HepG2 (cell line): Measurements from ENCODE around the gene SLC6A16. TPM values are rescaled to one million over a fixed set of nuclear protein-coding genes. Genes with fewer than 3 reads are reported as not detected.

Experiments
- ATAC-seq: fragments of 200-7000 bp; cut with Tn5 transposase; 3 replicates; pipeline ENCODE4 v1.9.1; 2020; ENCODE audit warnings: mild to moderate bottlenecking, moderate library complexity
- BruUV-seq: library from RNA; stranded (reverse); fragments of 400-500 nt; replicated peaks from 2 replicates; lab custom pipeline; 2021; lab: Mats Ljungman, UMichigan
- CTCF ChIA-PET: fragments of 300-600 bp; formaldehyde crosslinking; extraction: SDS; loops from one replicate; lab custom pipeline; 2021; ENCODE audit warnings: low total read pairs, inconsistent platforms, low intra/inter-chr PET ratio; lab: Yijun Ruan, JAX
- POLR2A ChIA-PET: fragments of 350-600 bp; sonication (Branson Sonifier 250); formaldehyde crosslinking; loops from one replicate; lab custom pipeline; 2020; ENCODE audit warnings: antibody characterized with exemption, inconsistent platforms; lab: Yijun Ruan, JAX
- DNase-seq: peaks from one replicate; pipeline ENCODE4 v3.0.0-alpha.2; 2015; ENCODE audit warnings: low spot score
- FAIRE-seq: peaks from 3 replicates; lab custom pipeline; 2011; peaks lifted over from hg19 to GRCh38; lab: Jason Lieb, UNC
- H2AFZ ChIP-seq: one replicate; pipeline ENCODE4 v1.6.1; 2011; ENCODE audit warnings: low read length, inconsistent platforms
- H3K27ac ChIP-seq: fragments of 300-600 bp; 3 replicates; pipeline ENCODE4 v1.8.0; 2011; ENCODE audit warnings: mixed run types, mild to moderate bottlenecking, mixed read lengths, low read length, inconsistent platforms; ENCODE audit not compliant: insufficient read depth; ENCODE audit errors: extremely low read length
- H3K27me3 ChIP-seq, 2 experiments: fragments of 200-600 bp in 1 of 2; 2 replicates in 1 of 2; 3 replicates in 1 of 2; pipeline versions ENCODE4 v1.6.0 to v1.8.0; 2011; ENCODE audit warnings: low read length in 2 of 2, mild to moderate bottlenecking in 2 of 2, moderate library complexity in 2 of 2, inconsistent platforms in 1 of 2; ENCODE audit not compliant: insufficient read depth in 2 of 2, control insufficient read depth in 1 of 2
- H3K36me3 ChIP-seq, 2 experiments: fragments of 200-600 bp in 1 of 2; replicated peaks in 1 of 2; 2 replicates in 1 of 2; 3 replicates in 1 of 2; pipeline versions ENCODE4 v1.5.1 to v1.8.0; 2011; ENCODE audit warnings: low read length in 2 of 2, inconsistent platforms in 1 of 2; ENCODE audit not compliant: insufficient read depth in 2 of 2, control insufficient read depth in 1 of 2
- H3K4me1 ChIP-seq: 2 replicates; pipeline ENCODE4 v1.5.1; 2012; ENCODE audit warnings: low read length, inconsistent platforms; ENCODE audit not compliant: insufficient read depth
- H3K4me2 ChIP-seq: 2 replicates; pipeline ENCODE4 v1.6.0; 2011; ENCODE audit warnings: low read depth, low read length, inconsistent platforms
- H3K4me3 ChIP-seq, 3 experiments: fragments of 200-600 bp in 1 of 3; sonication (generic), shearing (Covaris generic) in 1 of 3; replicated peaks in 1 of 3; 2 replicates each; pipeline ENCODE4 v1.5.1; 2011 to 2016; ENCODE audit warnings: low read length in 3 of 3, inconsistent platforms in 2 of 3, low read depth in 2 of 3, mild to moderate bottlenecking in 2 of 3, control low read depth in 1 of 3, mixed read lengths in 1 of 3; ENCODE audit not compliant: insufficient read depth in 1 of 3
- H3K79me2 ChIP-seq: one replicate; pipeline ENCODE4 v1.6.1; 2011; ENCODE audit warnings: low read length, inconsistent platforms; ENCODE audit not compliant: insufficient read depth
- H3K9ac ChIP-seq: 2 replicates; pipeline ENCODE4 v1.6.0; 2011; ENCODE audit warnings: mild to moderate bottlenecking, low read depth, low read length, inconsistent platforms; ENCODE audit not compliant: insufficient read depth
- H3K9me3 ChIP-seq: 2 replicates; pipeline ENCODE4 v1.5.1; 2012; ENCODE audit warnings: mild to moderate bottlenecking, low read length
- H4K20me1 ChIP-seq: 2 replicates; pipeline ENCODE4 v1.6.0; 2011; ENCODE audit warnings: inconsistent platforms, mild to moderate bottlenecking, low read length, moderate library complexity; ENCODE audit not compliant: insufficient read depth
- BRD4 ChIP-seq: sonication (generic); formaldehyde crosslinking; IDR thresholded peaks from 2 replicates; pipeline ENCODE4 v1.4.0; 2020; ENCODE audit warnings: missing genetic modification reagents
- ELF3 ChIP-seq: IDR thresholded peaks from 2 replicates; pipeline ENCODE4 v1.6.1; 2016; ENCODE audit warnings: missing genetic modification reagents, missing compliant biosample characterization
- MAFF ChIP-seq: IDR thresholded peaks from 2 replicates; pipeline ENCODE4 v1.6.1; 2011; ENCODE audit warnings: low read depth, low read length, improper control_type of control experiment
- NCOR1 ChIP-seq: fragments of 200-600 bp; sonication (generic); IDR thresholded peaks from 2 replicates; pipeline ENCODE4 v1.7.0; 2017; ENCODE audit warnings: antibody characterized with exemption, low read length, borderline replicate concordance
- SALL2 ChIP-seq: sonication (generic); formaldehyde crosslinking; IDR thresholded peaks from 2 replicates; pipeline ENCODE4 v1.8.1; 2023; ENCODE audit warnings: mild to moderate bottlenecking, missing genetic modification reagents, inconsistent platforms
- SIN3B ChIP-seq: fragments of 150-350 bp; IDR thresholded peaks from 2 replicates; pipeline ENCODE4 v1.6.1; 2014; ENCODE audit warnings: low read length
- SOX5 ChIP-seq: IDR thresholded peaks from 2 replicates; pipeline ENCODE4 v1.6.1; 2016; ENCODE audit warnings: borderline replicate concordance
- THAP11 ChIP-seq: IDR thresholded peaks from 2 replicates; pipeline ENCODE4 v1.6.1; 2016; ENCODE audit warnings: missing biosample characterization, missing genetic modification reagents
- TOPORS ChIP-seq: sonication (generic); formaldehyde crosslinking; IDR thresholded peaks from 2 replicates; pipeline ENCODE4 v1.8.0; 2023; ENCODE audit warnings: mild to moderate bottlenecking, missing genetic modification reagents
- TRIM24 ChIP-seq: sonication (generic); formaldehyde crosslinking; IDR thresholded peaks from 2 replicates; pipeline ENCODE4 v1.8.0; 2022; ENCODE audit warnings: mild to moderate bottlenecking, missing genetic modification reagents
- TSC22D2 ChIP-seq: sonication (generic); formaldehyde crosslinking; IDR thresholded peaks from 2 replicates; pipeline ENCODE4 v1.5.1; 2020; ENCODE audit warnings: missing genetic modification reagents, mild to moderate bottlenecking, borderline replicate concordance
- ZC3H13 ChIP-seq: sonication (generic); formaldehyde crosslinking; IDR thresholded peaks from 2 replicates; pipeline ENCODE4 v1.8.1; 2023; ENCODE audit warnings: mild to moderate bottlenecking, missing genetic modification reagents, moderate library complexity
- ZNF136 ChIP-seq: sonication (generic); formaldehyde crosslinking; IDR thresholded peaks from 2 replicates; pipeline ENCODE4 v1.8.1; 2022; ENCODE audit warnings: low read depth, mild to moderate bottlenecking, moderate library complexity, missing genetic modification reagents
- ZNF577 ChIP-seq: sonication (generic); formaldehyde crosslinking; IDR thresholded peaks from 2 replicates; pipeline ENCODE4 v1.4.0; 2020; ENCODE audit warnings: mild to moderate bottlenecking, low read depth, missing genetic modification reagents, borderline replicate concordance
- ZNF660 ChIP-seq: sonication (generic); formaldehyde crosslinking; IDR thresholded peaks from 2 replicates; pipeline ENCODE4 v1.5.1; 2020; ENCODE audit warnings: mild to moderate bottlenecking, low read depth, missing genetic modification reagents, borderline replicate concordance
- ZNF747 ChIP-seq: sonication (generic); formaldehyde crosslinking; IDR thresholded peaks from 2 replicates; pipeline ENCODE4 v1.8.1; 2023; ENCODE audit warnings: missing genetic modification reagents, mild to moderate bottlenecking, borderline replicate concordance
- ZNF775 ChIP-seq: sonication (generic); formaldehyde crosslinking; IDR thresholded peaks from 2 replicates; pipeline ENCODE4 v1.4.0; 2020; ENCODE audit warnings: missing genetic modification reagents, mild to moderate bottlenecking, moderate library complexity, borderline replicate concordance
- ZNF816 ChIP-seq: sonication (generic); formaldehyde crosslinking; IDR thresholded peaks from 2 replicates; pipeline ENCODE4 v1.8.0; 2022; ENCODE audit warnings: missing genetic modification reagents, mild to moderate bottlenecking, borderline replicate concordance
- WGBS: methylation state at CpG from one replicate; pipeline ENCODE4 v1.1.6; 2017; ENCODE audit warnings: low lambda C conversion rate; 5-methylcytosine and 5-hydroxymethylcytosine counted together
- in situ Hi-C: cut with HindIII; loops from 2 replicates; pipeline ENCODE4 v1.10.0; 2017; ENCODE audit warnings: low pct_unique_long_range_greater_than_20kb; ENCODE audit not compliant: extremely low pct_ligation_motif_present
- intact Hi-C: fragments of 100-400 bp; cut with micrococcal nuclease; formaldehyde crosslinking; loops from one replicate; pipeline ENCODE4 v1.10.0; 2022; ENCODE audit not compliant: unreplicated experiment
- polyA plus RNA-seq, 8 experiments: library from polyadenylated mRNA; depleted of rRNA in 3 of 8; stranded (reverse) in 7 of 8; unstranded in 1 of 8; fragments of >200 nt; fragmentation: Illumina TruSeq in 4 of 8; extraction: Trizol in 4 of 8; gene quantifications; 2 replicates each; pipeline versions ENCODE4 v1.2.1 to v1.2.3, GENCODE V29; 2011 to 2016; ENCODE audit warnings: low read depth in 4 of 8, missing spikeins in 1 of 8, mixed read lengths in 1 of 8; ENCODE audit not compliant: insufficient read depth in 1 of 8
- total RNA-seq, 5 experiments: library from RNA; depleted of rRNA; stranded (reverse); fragments of >200 nt; fragmentation: Illumina TruSeq; extraction: Trizol; gene quantifications; 2 replicates each; pipeline ENCODE4 v1.2.3, GENCODE V29; 2016; ENCODE audit warnings: low read depth in 1 of 5
- TF ChIP-seq, protein P1 (sequence below): sonication (generic); formaldehyde crosslinking; IDR thresholded peaks from 2 replicates; pipeline ENCODE4 v1.8.0; 2022; ENCODE audit warnings: mild to moderate bottlenecking, missing genetic modification reagents, moderate library complexity
- TF ChIP-seq, protein P2 (sequence below): sonication (generic); formaldehyde crosslinking; IDR thresholded peaks from 2 replicates; pipeline ENCODE4 v1.8.0; 2022; ENCODE audit warnings: low read depth, missing genetic modification reagents

The SLC6A16 gene
- total and polyA plus RNA-seq, 2 of the 13 experiments (the other 11 are each of a cell fraction or from before 2014, with no cell fraction given) = 0.07 to 0.18 TPM

DNA sequence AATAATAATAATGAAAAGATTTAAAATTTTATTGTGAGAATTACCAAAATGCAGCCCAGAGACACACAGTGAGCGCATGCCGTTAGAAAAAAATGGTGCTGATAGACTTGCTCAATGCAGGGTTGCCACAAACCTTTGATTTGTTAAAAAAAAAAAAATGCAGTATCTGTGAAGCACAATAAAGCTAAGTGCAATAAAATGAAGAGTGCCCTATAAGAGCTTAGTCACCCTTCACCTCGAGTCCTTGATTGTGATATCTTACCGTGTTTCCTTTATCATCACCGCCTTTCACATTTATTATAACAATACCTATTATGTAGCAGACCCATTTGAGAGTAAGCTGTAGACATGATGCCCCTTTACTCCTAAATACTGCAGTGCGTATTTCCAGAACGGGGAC, 83.2 kb downstream of the SLC6A16 start:
- intact Hi-C loops (no loop called here), in situ Hi-C loops (no loop called here)
- Histone ChIP-seq H3K4me1 (no peaks in the 10 kb centered on the region), H2AFZ (no peak overlapping the region), H3K27ac (no peak overlapping the region), H3K27me3 (peaks cover 0 to 3% of the 10 kb centered on the region in 2 experiments; a peak in 2 of 5 replicates), H3K79me2 (no peaks in the 10 kb centered on the region), H3K4me2 (no peak overlapping the region), H3K36me3 (no peaks in the 10 kb centered on the region), H4K20me1 (no peaks in the 10 kb centered on the region), H3K9me3 (no peaks in the 10 kb centered on the region), H3K4me3 (no peak overlapping the region), H3K9ac (no peak overlapping the region)
- CTCF ChIA-PET = no interaction called here
- no peak for ATAC-seq
- no peak for DNase-seq
- TF ChIP-seq SIN3B (no peak), MAFF (no peak), TSC22D2 (no peak), ZNF660 (CRISPR knock-in tag) (no peak), TRIM24 (CRISPR knock-in tag) (no peak), ZNF816 (CRISPR knock-in tag) (no peak), TOPORS (CRISPR knock-in tag) (no peak), ZNF577 (CRISPR knock-in tag) (no peak), SOX5 (no peak), ZNF136 (no peak), ZNF775 (CRISPR knock-in tag) (no peak), BRD4 (CRISPR knock-in tag) (no peak), ZC3H13 (CRISPR knock-in tag) (no peak), ELF3 (no peak), SALL2 (CRISPR knock-in tag) (no peak), ZNF747 (no peak), NCOR1 (no peak), THAP11 (CRISPR knock-in tag) (no peak)
- TF ChIP-seq, protein P1, sequence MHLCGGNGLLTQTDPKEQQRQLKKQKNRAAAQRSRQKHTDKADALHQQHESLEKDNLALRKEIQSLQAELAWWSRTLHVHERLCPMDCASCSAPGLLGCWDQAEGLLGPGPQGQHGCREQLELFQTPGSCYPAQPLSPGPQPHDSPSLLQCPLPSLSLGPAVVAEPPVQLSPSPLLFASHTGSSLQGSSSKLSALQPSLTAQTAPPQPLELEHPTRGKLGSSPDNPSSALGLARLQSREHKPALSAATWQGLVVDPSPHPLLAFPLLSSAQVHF (CRISPR knock-in tag) = no peak
- TF ChIP-seq, protein P2, sequence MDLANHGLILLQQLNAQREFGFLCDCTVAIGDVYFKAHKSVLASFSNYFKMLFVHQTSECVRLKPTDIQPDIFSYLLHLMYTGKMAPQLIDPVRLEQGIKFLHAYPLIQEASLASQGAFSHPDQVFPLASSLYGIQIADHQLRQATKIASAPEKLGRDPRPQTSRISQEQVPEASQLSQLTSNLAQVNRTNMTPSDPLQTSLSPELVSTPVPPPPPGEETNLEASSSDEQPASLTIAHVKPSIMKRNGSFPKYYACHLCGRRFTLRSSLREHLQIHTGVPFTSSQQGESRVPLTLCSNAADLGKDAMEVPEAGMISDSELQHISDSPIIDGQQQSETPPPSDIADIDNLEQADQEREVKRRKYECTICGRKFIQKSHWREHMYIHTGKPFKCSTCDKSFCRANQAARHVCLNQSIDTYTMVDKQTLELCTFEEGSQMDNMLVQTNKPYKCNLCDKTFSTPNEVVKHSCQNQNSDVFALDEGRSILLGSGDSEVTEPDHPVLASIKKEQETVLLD = no peak
- 66% methylated on average over 7 of the region's 7 CpGs for WGBS
- no peak for FAIRE-seq
- POLR2A ChIA-PET = no interaction called here
- BruUV-seq = no TSS peak
